Measurements from ENCODE around the gene SEC14L5.
A peak's percentile ranks its signal among the peaks of the same experiment; 100 is the strongest.

Gene SEC14L5

DNA sequence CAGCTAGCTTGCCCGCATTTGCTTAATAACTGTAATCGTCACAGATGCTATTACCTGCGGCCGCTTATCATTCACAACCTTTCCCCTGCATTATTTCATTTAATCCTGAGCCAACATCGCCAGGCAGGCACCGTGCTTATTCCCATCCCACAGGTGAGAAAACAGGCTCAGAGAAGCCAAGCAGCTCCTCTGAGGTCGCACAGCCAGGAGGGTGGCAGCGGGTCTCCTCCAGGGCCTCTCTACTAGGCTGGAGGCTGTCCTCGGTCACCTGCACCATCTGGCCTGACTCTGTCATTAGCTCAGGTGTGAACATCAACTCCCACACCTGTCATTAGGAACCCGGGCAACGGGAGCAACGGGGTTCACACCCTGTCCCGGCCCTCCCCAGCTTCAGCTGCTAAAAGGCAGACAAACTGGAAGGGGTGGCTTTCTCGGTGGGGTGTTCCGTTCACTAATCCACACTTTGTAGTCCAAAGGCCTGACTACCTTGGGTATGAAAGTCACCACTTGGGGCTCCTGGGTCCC is 24.2 kb upstream of the SEC14L5 start:
- H3K9me3 ChIP-seq (ENCODE audit: control insufficient read depth, low read depth, low read length), result no peaks in the 10 kb centered on the region
- no peaks in the 10 kb centered on the region for H3K4me1 ChIP-seq (ENCODE audit: control insufficient read depth, low read depth, low read length)
- no peak overlapping the region for H3K4me3 ChIP-seq (ENCODE audit: low read length)
- no peaks in the 10 kb centered on the region for H3K36me3 ChIP-seq (ENCODE audit: control insufficient read depth, low read depth, low read length)
- no peak overlapping the region for H3K27ac ChIP-seq (ENCODE audit: low read length)
- no peak overlapping the region for H3K9ac ChIP-seq (ENCODE audit: low read length)
- H3K27me3 ChIP-seq (ENCODE audit: control insufficient read depth, insufficient read depth, low read length), result peaks cover 23% of the 10 kb centered on the region

DNA sequence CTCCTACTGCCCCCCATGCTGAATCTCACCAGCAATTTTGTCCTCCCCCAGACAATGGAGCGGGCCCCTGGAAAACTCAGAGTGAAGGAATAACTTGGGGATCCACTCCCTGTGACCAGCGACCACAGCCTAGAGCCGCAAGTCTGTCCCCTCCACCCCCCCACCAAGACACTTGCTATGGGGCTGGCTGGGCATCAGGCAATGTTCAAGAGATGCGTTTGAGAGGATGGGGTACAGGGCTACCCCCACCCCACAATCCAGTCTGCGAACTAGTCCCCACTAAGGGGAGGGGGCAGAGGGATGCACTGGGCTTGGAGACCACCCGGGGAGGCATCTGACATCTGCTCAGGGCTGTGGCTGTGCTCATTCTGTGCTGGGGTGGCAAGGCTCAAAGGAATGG is 23.5 kb upstream of the SEC14L5 start:
- Histone ChIP-seq H3K4me1 (ENCODE audit: control insufficient read depth, low read depth, low read length) (no peaks in the 10 kb centered on the region), H3K9me3 (ENCODE audit: control insufficient read depth, low read depth, low read length) (no peaks in the 10 kb centered on the region), H3K9ac (ENCODE audit: low read length) (no peak overlapping the region), H3K27ac (ENCODE audit: low read length) (no peak overlapping the region), H3K4me3 (ENCODE audit: low read length) (no peak overlapping the region), H3K36me3 (ENCODE audit: control insufficient read depth, low read depth, low read length) (no peaks in the 10 kb centered on the region), H3K27me3 (ENCODE audit: control insufficient read depth, insufficient read depth, low read length) (peaks cover 23% of the 10 kb centered on the region)

DNA sequence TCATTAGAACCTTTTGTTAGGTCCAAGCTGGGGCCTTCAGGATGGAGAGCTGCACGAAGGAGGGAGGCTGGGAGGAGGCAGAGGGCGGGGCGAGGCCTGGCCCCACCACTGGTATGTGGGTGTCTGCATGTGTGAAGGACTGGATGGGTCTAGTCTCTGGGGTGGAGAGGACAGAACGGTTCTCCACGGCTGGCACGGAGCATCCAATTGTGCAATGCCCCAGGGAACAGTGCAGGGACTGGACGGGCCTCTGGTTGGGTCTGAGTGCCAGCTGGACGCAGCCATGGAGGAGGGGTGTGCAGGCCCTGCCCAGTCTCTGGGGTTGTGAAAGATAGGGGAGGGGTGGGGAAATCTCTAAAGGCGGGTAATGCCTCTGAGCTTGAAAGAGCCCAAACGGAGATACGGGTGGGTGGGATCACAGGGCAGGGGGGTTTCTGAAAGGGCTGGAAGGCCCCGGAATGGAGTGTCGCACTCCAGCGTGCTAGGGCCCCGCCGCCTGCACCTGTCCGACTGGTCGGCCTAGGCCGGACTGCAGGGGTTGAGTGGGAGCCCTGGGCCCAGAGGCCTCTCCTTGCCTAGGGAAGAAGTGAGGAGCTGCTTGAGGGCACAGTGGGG is 22.8 kb upstream of the SEC14L5 start:
- Histone ChIP-seq H3K36me3 (ENCODE audit: control insufficient read depth, low read depth, low read length) (no peaks in the 10 kb centered on the region), H3K4me3 (ENCODE audit: low read length) (peak overlapping the region; percentile 79), H3K9me3 (ENCODE audit: control insufficient read depth, low read depth, low read length) (no peaks in the 10 kb centered on the region), H3K27ac (ENCODE audit: low read length) (no peak overlapping the region), H3K9ac (ENCODE audit: low read length) (no peak overlapping the region), H3K27me3 (ENCODE audit: control insufficient read depth, insufficient read depth, low read length) (peaks cover 23% of the 10 kb centered on the region), H3K4me1 (ENCODE audit: control insufficient read depth, low read depth, low read length) (no peaks in the 10 kb centered on the region)

DNA sequence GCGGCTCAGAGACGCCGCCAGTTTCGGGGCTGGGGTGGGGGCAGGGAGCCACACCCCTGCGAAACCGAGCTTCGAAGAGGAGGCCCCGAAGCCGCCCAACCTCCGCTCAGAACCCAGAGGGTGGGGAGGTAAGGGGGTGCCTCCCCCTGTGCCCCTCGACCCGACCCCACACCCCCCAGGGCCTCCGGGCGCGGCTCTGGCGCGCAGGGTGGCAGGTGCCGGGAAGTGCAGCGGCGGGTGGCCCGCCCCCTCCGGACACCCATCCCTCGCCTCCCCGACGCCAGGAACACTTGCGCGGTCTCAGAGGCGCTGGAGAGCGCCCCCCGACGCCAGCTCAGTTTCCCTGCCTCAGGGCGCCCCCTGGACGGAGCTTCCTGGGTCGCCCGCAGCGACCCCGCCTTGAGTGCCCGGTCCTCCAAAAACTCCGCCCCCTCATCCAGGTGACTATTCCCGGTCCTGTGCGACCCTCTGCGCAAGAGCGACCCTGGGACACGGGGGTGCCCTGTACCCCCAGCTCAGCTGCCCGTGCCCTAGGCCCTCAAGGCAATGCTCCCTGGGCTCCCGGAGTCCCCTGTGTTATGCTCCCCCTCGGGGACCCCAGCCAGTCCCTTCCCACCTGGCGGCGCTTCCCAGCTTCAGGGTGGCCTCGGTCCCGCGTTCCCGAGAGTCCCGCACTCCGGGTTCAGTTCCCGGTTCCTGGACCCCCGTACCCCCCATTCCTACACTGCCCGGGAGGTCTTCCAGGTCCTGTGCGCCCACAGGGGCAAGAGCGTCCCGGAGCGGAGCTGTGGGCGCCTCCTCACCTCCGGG is 21.7 kb upstream of the SEC14L5 start:
- no peaks in the 10 kb centered on the region for H3K9me3 ChIP-seq (ENCODE audit: control insufficient read depth, low read depth, low read length)
- H3K27me3 ChIP-seq (ENCODE audit: control insufficient read depth, insufficient read depth, low read length), result peaks cover 23% of the 10 kb centered on the region
- peak overlapping the region; percentile 79 for H3K4me3 ChIP-seq (ENCODE audit: low read length)
- H3K27ac ChIP-seq (ENCODE audit: low read length), result no peak overlapping the region
- no peaks in the 10 kb centered on the region for H3K36me3 ChIP-seq (ENCODE audit: control insufficient read depth, low read depth, low read length)
- peak overlapping the region; percentile 47 for H3K9ac ChIP-seq (ENCODE audit: low read length)
- no peaks in the 10 kb centered on the region for H3K4me1 ChIP-seq (ENCODE audit: control insufficient read depth, low read depth, low read length)

DNA sequence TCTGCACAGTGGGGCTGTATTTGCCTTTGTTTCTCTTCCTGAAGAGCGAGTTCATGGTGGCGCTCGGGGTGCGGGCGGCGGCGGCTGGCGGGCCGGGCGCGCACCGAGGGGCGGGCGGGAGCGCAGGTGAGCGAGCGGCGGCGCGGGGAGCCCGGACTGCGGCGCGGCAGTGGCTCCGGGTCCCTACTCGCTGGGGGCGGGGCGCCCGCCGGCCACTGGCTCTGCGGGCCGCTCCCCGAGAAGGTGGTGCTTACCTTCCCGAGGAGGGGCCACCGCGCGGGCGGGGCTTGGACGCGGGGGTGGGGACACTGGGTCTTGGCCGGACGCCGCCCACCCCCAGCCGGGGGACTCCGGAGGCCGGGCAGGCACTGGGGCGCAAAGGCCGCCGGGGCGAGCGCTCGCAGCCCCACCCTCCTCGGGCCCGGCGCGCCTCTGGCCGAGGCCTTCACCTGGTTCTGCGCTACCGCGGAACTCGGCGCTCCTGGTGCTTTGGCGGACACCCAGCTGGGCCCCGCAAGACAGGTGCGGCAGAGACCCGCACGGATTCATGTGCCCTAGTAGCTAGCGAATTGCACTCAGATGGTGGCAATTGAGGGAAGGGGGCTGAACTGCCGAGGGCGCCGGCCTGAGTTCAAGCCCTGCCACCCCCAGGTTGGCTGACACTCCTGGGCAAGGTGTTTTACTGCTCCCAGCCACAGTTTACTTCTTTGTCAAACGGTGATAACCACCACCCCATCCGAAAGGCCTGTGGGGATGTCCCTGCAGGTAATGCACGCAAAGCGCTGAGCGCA is 20.9 kb upstream of the SEC14L5 start, which contains the start of gene PPL:
Gene PPL, minus strand, starts transcription at position 158 of the 791 bp plus-strand sequence. Its CDS starts 103 bp downstream, at position 55.
- H3K27ac ChIP-seq (ENCODE audit: low read length), result no peak within 1 kb of the TSS
- H3K4me1 ChIP-seq (ENCODE audit: control insufficient read depth, low read depth, low read length), result no peaks in the 10 kb centered on the region
- H3K36me3 ChIP-seq (ENCODE audit: control insufficient read depth, low read depth, low read length), result no peaks in the 10 kb centered on the region
- H3K9me3 ChIP-seq (ENCODE audit: control insufficient read depth, low read depth, low read length), result no peaks in the 10 kb centered on the region
- peak within 1 kb of the TSS; percentile 47 for H3K9ac ChIP-seq (ENCODE audit: low read length)
- peaks cover 23% of the 10 kb centered on the region for H3K27me3 ChIP-seq (ENCODE audit: control insufficient read depth, insufficient read depth, low read length)
- peak within 1 kb of the TSS; percentile 79 for H3K4me3 ChIP-seq (ENCODE audit: low read length)

DNA sequence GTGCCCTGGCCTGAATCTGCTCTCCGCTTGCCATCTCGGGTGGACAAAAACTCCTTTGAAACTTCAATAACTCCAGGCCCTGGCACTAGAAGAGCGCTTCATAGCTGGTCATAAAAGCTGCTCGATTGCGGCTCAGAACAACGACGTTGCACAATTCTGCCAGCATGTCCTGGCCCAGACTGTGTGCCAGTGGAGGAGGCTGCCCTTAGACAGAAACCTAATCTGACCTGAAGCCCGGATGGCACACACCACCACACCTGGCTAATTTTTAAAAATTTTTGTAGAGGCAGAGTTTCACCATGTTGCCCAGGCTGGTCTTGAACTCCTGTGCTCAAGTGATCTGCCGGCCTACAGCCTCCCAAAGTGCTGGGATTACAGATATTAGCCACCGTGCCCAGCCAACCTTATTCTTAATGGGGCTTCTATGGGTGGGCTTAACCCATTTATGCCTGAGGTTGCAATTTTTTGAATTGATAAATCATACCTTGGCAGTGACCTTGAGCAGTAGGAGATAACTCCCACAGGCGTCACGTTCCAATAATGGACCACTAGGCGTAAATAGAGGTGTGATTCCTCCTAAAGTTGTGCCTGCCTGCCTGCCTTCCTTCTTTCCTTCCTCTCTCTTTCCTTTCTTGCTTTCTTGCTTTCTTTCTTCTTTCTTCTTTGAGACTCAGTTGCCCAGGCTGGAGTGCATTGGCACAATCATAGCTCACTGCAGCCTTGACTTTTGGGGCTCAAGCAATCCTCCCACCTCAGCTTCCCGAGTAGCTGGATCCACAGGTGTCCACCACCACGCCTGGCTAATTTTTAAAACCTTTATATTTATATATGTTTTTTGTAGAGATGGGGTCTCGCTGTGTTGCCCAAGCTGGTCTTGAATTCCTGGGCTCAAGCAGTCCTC is 20.1 kb upstream of the SEC14L5 start:
- H3K27ac ChIP-seq (ENCODE audit: low read length), result no peak overlapping the region
- no peaks in the 10 kb centered on the region for H3K9me3 ChIP-seq (ENCODE audit: control insufficient read depth, low read depth, low read length)
- H3K27me3 ChIP-seq (ENCODE audit: control insufficient read depth, insufficient read depth, low read length), result peaks cover 23% of the 10 kb centered on the region
- peaks cover 6% of the 10 kb centered on the region for H3K4me1 ChIP-seq (ENCODE audit: control insufficient read depth, low read depth, low read length)
- peak overlapping the region; percentile 39 for H3K4me3 ChIP-seq (ENCODE audit: low read length)
- H3K36me3 ChIP-seq (ENCODE audit: control insufficient read depth, low read depth, low read length), result no peaks in the 10 kb centered on the region
- no peak overlapping the region for H3K9ac ChIP-seq (ENCODE audit: low read length)

DNA sequence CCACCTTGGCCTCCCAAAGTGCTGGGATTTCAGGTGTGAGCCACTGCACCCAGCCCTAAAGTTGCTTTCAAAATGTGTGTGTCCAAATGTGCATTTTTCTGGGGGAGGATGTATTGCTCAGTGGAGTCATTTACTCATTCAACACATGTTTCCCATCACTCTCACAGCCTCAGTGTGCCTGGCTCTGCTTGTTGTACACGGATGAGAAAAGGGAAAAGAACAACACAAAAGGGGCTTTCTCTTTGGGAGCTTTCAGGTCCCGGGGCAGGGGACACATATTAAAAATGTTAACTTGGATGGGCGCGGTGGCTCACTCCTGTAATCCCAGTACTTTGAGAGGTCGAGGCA is 19.5 kb upstream of the SEC14L5 start:
- H3K9me3 ChIP-seq (ENCODE audit: control insufficient read depth, low read depth, low read length), result no peaks in the 10 kb centered on the region
- H3K27ac ChIP-seq (ENCODE audit: low read length), result no peak overlapping the region
- H3K36me3 ChIP-seq (ENCODE audit: control insufficient read depth, low read depth, low read length), result no peaks in the 10 kb centered on the region
- peaks cover 12% of the 10 kb centered on the region for H3K4me1 ChIP-seq (ENCODE audit: control insufficient read depth, low read depth, low read length)
- no peak overlapping the region for H3K9ac ChIP-seq (ENCODE audit: low read length)
- H3K27me3 ChIP-seq (ENCODE audit: control insufficient read depth, insufficient read depth, low read length), result peaks cover 23% of the 10 kb centered on the region
- H3K4me3 ChIP-seq (ENCODE audit: low read length), result no peak overlapping the region

DNA sequence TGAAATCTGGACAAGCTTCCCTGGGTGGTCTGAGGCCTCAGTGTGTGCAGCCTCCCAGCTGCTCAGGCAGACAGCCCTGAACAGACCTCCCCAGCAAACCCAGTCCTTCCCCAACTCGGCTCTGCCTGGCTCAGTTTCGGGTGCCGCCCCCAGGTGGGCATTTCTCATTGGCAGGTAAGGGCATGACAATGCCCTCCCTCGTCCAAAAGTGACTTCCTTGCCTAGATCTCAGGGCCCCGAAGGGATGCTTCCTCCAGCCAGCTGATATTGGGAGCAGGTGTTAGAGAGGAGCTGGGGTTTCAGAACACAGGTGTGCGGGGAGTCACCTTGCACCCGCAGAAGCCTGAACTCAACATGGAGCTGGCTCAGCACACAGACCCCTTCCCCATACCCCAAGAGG is 17.4 kb upstream of the SEC14L5 start:
- no peaks in the 10 kb centered on the region for H3K36me3 ChIP-seq (ENCODE audit: control insufficient read depth, low read depth, low read length)

DNA sequence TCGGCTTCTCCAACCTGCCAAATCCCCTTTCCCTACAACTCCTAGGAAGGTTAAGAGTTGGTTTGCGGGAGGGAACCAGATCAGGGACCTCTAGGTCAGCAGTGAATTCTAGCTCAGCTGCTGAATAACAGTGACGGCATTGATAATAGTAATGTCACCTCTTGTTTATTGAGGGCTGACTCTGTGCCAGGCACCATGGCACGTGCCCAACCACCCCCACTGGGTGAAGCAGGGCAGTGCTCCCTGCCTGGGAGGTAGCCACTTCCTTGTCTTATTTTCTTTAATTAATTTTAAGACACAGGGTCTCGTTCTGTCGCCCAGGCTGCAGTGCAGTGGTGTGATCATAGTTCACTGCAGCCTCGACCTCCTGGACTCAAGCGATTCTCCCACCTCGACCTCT is 15.6 kb upstream of the SEC14L5 start:
- Histone ChIP-seq H3K27me3 (ENCODE audit: control insufficient read depth, insufficient read depth, low read length) (peaks cover 8% of the 10 kb centered on the region), H3K9me3 (ENCODE audit: control insufficient read depth, low read depth, low read length) (no peaks in the 10 kb centered on the region), H3K36me3 (ENCODE audit: control insufficient read depth, low read depth, low read length) (no peaks in the 10 kb centered on the region), H3K4me3 (ENCODE audit: low read length) (no peak overlapping the region), H3K4me1 (ENCODE audit: control insufficient read depth, low read depth, low read length) (peaks cover 24% of the 10 kb centered on the region), H3K27ac (ENCODE audit: low read length) (peak overlapping the region; percentile 67), H3K9ac (ENCODE audit: low read length) (no peak overlapping the region)

More for the DNA sequence above, 17.4 kb upstream of the SEC14L5 start:
- Histone ChIP-seq H3K4me1 (ENCODE audit: control insufficient read depth, low read depth, low read length) (peaks cover 23% of the 10 kb centered on the region), H3K9ac (ENCODE audit: low read length) (no peak overlapping the region), H3K27ac (ENCODE audit: low read length) (no peak overlapping the region), H3K4me3 (ENCODE audit: low read length) (no peak overlapping the region), H3K27me3 (ENCODE audit: control insufficient read depth, insufficient read depth, low read length) (peaks cover 21% of the 10 kb centered on the region), H3K9me3 (ENCODE audit: control insufficient read depth, low read depth, low read length) (no peaks in the 10 kb centered on the region)

DNA sequence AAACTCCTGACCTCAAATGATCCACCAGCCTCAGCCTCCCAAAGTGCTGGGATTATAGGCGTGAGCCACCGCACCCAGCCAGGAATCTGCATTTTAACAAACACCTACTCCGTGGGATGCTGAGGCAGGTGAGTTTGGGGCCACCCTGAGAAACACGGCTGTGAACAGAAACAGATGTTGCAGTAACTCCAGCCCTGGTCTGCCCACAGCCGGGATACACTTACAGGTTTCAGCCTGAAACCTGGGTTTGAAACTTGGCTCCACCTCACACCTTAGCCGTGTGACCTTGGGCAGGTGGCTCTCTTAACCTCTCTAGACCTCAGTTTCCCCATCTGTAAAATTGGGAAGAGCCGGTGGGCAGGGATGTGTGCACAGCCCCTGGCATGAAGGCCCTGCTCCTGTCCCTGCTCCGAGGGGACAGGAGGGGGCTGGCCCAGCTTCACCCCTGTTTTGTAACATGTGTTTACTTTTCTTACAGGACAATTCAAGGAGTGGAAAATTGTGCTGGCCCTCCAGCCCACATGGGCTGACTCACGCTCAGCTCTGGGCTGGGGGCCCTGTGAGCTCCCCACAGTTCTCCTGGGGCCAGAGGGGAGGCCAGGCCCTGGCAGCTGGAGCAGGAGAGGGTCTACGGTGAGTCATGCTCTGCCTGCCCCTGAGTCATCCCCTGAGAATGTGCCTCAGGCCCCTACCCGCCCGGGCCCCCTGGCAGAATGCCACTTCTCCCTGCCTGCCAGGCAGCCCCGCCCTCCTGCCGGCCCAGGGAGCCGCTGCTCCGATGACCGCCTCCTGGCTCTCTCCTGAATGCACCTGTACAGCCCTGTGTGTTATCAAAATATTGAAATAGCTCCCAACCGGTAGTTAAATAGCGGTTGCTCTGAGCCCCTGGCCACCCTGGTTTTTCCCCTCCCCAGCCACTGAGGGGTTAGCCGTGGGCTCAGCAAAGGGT is 13.5 kb upstream of the SEC14L5 start:
- Histone ChIP-seq H3K27me3 (ENCODE audit: control insufficient read depth, insufficient read depth, low read length) (no peaks in the 10 kb centered on the region), H3K4me1 (ENCODE audit: control insufficient read depth, low read depth, low read length) (peaks cover 33% of the 10 kb centered on the region), H3K27ac (ENCODE audit: low read length) (peak overlapping the region; percentile 9), H3K9ac (ENCODE audit: low read length) (no peak overlapping the region), H3K36me3 (ENCODE audit: control insufficient read depth, low read depth, low read length) (no peaks in the 10 kb centered on the region), H3K9me3 (ENCODE audit: control insufficient read depth, low read depth, low read length) (no peaks in the 10 kb centered on the region), H3K4me3 (ENCODE audit: low read length) (no peak overlapping the region)
